Progenitor cell of endocrine pancreas (in vitro differentiated cells): Measurements from ENCODE around the gene GOLIM4. TPM values are rescaled to one million over a fixed set of nuclear protein-coding genes. Genes with fewer than 3 reads are reported as not detected.

Experiments used
- DNase-seq: peaks from one replicate; pipeline ENCODE4 v3.0.0; 2021; ENCODE audit warnings: low spot score; ENCODE audit not compliant: unreplicated experiment
- H3K27ac Mint-ChIP-seq: 2 replicates; pipeline ENCODE4 v1.8.0; 2021; ENCODE audit warnings: mild to moderate bottlenecking, moderate library complexity, mixed read lengths
- H3K27me3 Mint-ChIP-seq: 2 replicates; pipeline ENCODE4 v1.8.0; 2021; ENCODE audit warnings: mixed read lengths
- H3K36me3 Mint-ChIP-seq: 2 replicates; pipeline ENCODE4 v1.8.0; 2022; ENCODE audit warnings: mixed read lengths; ENCODE audit not compliant: insufficient read depth
- H3K4me1 Mint-ChIP-seq: 2 replicates; pipeline ENCODE4 v1.8.0; 2021; ENCODE audit warnings: low read depth, mixed read lengths
- H3K4me3 Mint-ChIP-seq: 2 replicates; pipeline ENCODE4 v1.8.0; 2021; ENCODE audit warnings: low read depth, mild to moderate bottlenecking, moderate library complexity, mixed read lengths
- H3K9me3 Mint-ChIP-seq: 2 replicates; pipeline ENCODE4 v1.8.0; 2021; ENCODE audit warnings: low read depth, mixed read lengths
- CTCF ChIP-seq: fragments of 200-600 bp; sonication (generic); IDR thresholded peaks from one replicate; pipeline ENCODE4 v1.5.0; 2021; ENCODE audit warnings: antibody characterized with exemption, mild to moderate bottlenecking; ENCODE audit not compliant: unreplicated experiment
- total RNA-seq: library from RNA; stranded (reverse); gene quantifications from 2 replicates; pipeline ENCODE4 v1.2.1, GENCODE V29; 2021

GOLIM4 gene
- total RNA-seq, 1 donor from 2014 or later = 38.7 TPM

DNA sequence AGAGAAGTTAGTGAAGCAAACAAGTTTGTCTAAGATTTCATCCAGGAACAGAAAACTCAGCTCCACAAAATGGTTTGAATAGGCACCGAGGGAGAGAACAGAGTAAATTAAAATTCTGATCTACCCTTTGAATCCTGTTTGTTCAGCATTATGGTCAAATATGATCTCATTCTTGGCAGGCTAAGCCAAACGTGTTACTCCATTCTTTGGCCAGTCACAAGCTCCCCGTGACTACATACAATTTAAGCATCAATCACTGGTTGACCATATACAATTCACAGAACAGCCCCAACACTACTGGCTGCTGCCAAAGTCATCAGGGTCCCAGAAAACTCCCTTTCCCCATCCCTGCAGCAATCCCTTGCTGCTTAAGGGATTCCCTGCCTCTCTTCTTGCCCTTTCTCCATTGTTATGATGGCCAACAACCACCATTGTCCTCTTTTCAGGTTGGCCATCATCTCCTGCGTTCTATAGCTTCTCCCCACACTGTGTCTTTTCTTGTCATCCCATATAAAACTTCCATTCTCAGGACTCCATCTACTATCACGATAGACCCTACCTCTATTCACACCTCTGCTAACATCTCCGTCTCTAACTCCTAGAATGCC lies 46.3 kb downstream of the GOLIM4 start:
- Mint-ChIP-seq H3K9me3 (no peaks in the 10 kb centered on the region), H3K4me3 (no peak overlapping the region), H3K27ac (no peak overlapping the region), H3K27me3 (no peaks in the 10 kb centered on the region), H3K36me3 (peaks cover 1% of the 10 kb centered on the region), H3K4me1 (peaks cover 21% of the 10 kb centered on the region)
- no peak for DNase-seq
- TF ChIP-seq CTCF = no peak

DNA sequence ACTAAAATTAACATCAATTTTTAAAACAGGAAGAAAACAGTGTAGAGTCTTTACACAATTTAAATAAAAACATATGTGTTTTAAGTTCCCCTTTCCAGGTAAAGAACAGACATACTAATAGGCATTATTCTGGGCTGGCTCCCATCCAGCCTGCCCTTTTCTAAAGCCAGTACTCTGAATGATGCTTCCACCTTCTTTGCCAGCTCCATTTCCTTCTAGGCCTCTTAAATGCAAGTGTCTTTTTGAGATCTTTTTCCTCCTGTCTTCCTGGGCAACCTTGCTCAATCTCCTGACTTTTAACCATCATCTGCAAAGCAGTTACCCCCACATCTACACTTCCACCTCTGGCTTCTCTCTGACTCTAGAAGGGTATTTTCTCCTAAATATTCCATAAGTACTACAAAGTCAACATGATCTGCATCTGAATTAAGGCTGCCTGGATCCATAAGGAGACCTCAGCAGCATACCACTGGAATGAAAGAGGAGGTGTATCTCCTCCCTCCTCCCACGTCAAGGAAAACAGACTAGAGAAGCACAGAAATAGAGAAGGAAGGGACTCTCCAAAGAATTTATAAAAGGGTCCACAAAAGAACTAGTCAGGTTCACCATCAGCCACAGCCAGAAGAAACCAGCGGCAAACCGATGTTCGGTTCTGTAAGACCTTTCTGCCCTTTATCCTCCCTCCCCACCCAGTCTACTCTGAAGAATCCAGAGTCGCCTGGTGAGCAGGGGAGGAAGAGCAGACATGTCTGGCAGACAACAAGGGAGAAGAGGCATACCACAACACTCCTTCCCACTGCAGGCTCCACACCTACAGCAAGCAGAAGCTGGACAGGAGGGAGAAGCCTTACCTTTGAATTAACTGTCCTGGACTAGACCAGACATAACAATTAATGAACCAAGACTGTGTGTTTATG lies 47.1 kb downstream of the GOLIM4 start:
- DNase-seq = no peak
- no peaks in the 10 kb centered on the region for H3K27me3 Mint-ChIP-seq
- no peaks in the 10 kb centered on the region for H3K36me3 Mint-ChIP-seq
- no peak overlapping the region for H3K4me3 Mint-ChIP-seq
- no peak overlapping the region for H3K27ac Mint-ChIP-seq
- TF ChIP-seq CTCF = no peak
- no peaks in the 10 kb centered on the region for H3K9me3 Mint-ChIP-seq
- H3K4me1 Mint-ChIP-seq = peaks cover 21% of the 10 kb centered on the region

- no peak for TF ChIP-seq CTCF
- DNase-seq = no peak
- no peaks in the 10 kb centered on the region for H3K27me3 Mint-ChIP-seq
- peaks cover 18% of the 10 kb centered on the region for H3K4me1 Mint-ChIP-seq
- no peak overlapping the region for H3K27ac Mint-ChIP-seq
- H3K9me3 Mint-ChIP-seq = no peaks in the 10 kb centered on the region
- peaks cover 6% of the 10 kb centered on the region for H3K36me3 Mint-ChIP-seq
- H3K4me3 Mint-ChIP-seq = no peak overlapping the region
These were observed 47.8 kb downstream of the GOLIM4 start for GRCh38 chr3:168047936-168048335.

DNA sequence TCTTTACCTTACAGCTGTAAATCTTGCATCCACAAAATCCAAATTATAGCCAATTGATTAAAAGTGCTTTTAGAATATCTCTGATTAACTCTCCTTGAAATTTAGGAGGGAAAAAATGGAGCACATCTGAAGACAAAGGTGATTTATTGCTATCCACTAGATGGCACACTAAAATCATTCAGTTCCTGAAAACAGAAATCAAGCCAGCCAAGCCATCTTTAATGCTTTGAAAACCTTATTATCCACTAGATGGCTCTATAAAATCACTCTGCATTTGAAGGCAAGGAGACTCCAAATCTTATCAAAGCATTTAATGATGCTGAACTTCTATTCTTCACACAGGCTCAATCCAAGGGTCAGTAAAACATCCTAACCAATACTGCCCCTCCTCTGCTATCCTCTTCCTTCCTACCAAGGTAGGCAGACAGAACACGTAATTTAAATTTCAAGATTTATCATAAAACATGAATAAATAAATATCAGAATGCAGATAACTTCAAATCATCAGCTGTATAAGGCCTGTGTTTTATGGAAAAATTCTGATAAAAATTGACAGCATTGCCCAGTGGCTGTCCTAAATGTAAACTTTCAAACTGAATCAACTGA lies 48.4 kb downstream of the GOLIM4 start:
- peak; percentile 66 for TF ChIP-seq CTCF
- Mint-ChIP-seq H3K27me3 (no peaks in the 10 kb centered on the region), H3K4me3 (no peak overlapping the region), H3K4me1 (peaks cover 13% of the 10 kb centered on the region), H3K27ac (no peak overlapping the region), H3K36me3 (peaks cover 10% of the 10 kb centered on the region), H3K9me3 (no peaks in the 10 kb centered on the region)
- DNase-seq = no peak

- TF ChIP-seq CTCF = no peak
- peaks cover 2% of the 10 kb centered on the region for H3K4me1 Mint-ChIP-seq
- no peaks in the 10 kb centered on the region for H3K27me3 Mint-ChIP-seq
- H3K9me3 Mint-ChIP-seq = no peaks in the 10 kb centered on the region
- H3K27ac Mint-ChIP-seq = no peak overlapping the region
- peaks cover 11% of the 10 kb centered on the region for H3K36me3 Mint-ChIP-seq
- no peak for DNase-seq
- no peak overlapping the region for H3K4me3 Mint-ChIP-seq
These were observed 51.7 kb downstream of the GOLIM4 start for GRCh38 chr3:168044049-168044448.
